Osteocyte (in vitro differentiated cells): ENCODE data around the gene ACVR1B. TPM values are rescaled to one million over a fixed set of nuclear protein-coding genes. Genes with fewer than 3 reads are reported as not detected.

Source experiments
- DNase-seq: peaks from one replicate; pipeline ENCODE4 v3.0.0; 2021; ENCODE audit warnings: mixed read lengths; ENCODE audit not compliant: unreplicated experiment; ENCODE audit errors: extremely low spot score
- H3K27ac Mint-ChIP-seq: one replicate; pipeline ENCODE4 v1.8.0; 2021; ENCODE audit warnings: mild to moderate bottlenecking, mixed read lengths; ENCODE audit not compliant: unreplicated experiment
- H3K27me3 Mint-ChIP-seq: one replicate; pipeline ENCODE4 v1.8.0; 2021; ENCODE audit warnings: mixed read lengths; ENCODE audit not compliant: unreplicated experiment
- H3K36me3 Mint-ChIP-seq: one replicate; pipeline ENCODE4 v1.8.0; 2021; ENCODE audit warnings: mixed read lengths; ENCODE audit not compliant: unreplicated experiment
- H3K4me1 Mint-ChIP-seq: one replicate; pipeline ENCODE4 v1.8.0; 2021; ENCODE audit warnings: mixed read lengths; ENCODE audit not compliant: unreplicated experiment
- H3K4me3 Mint-ChIP-seq: one replicate; pipeline ENCODE4 v1.8.0; 2021; ENCODE audit warnings: mild to moderate bottlenecking, moderate library complexity, mixed read lengths; ENCODE audit not compliant: unreplicated experiment
- H3K9me3 Mint-ChIP-seq: one replicate; pipeline ENCODE4 v1.8.0; 2021; ENCODE audit warnings: mixed read lengths; ENCODE audit not compliant: unreplicated experiment
- CTCF ChIP-seq: fragments of 200-600 bp; sonication (generic); IDR thresholded peaks from 2 replicates; pipeline ENCODE4 v1.5.0; 2021; ENCODE audit warnings: antibody characterized with exemption, mild to moderate bottlenecking, moderate library complexity
- total RNA-seq: library from RNA; stranded (reverse); gene quantifications from 2 replicates; pipeline ENCODE4 v1.2.1, GENCODE V29; 2021

ACVR1B gene
- total RNA-seq, 1 donor from 2014 or later: 15.8 TPM

GRCh38 chr12:51954561-51955361 lies 3.3 kb downstream of the ACVR1B start:
- H3K36me3 Mint-ChIP-seq: peaks cover 4% of the 10 kb centered on the region
- TF ChIP-seq CTCF: no peak
- peaks cover 5% of the 10 kb centered on the region for H3K27me3 Mint-ChIP-seq
- no peak overlapping the region for H3K27ac Mint-ChIP-seq
- DNase-seq: no peak
- peaks cover 22% of the 10 kb centered on the region for H3K4me1 Mint-ChIP-seq
- no peaks in the 10 kb centered on the region for H3K9me3 Mint-ChIP-seq
- H3K4me3 Mint-ChIP-seq: no peak overlapping the region

GRCh38 chr12:51955702-51956101 lies 4.2 kb downstream of the ACVR1B start:
- Mint-ChIP-seq H3K4me3 (no peak overlapping the region), H3K9me3 (no peaks in the 10 kb centered on the region), H3K27ac (no peak overlapping the region)

DNA sequence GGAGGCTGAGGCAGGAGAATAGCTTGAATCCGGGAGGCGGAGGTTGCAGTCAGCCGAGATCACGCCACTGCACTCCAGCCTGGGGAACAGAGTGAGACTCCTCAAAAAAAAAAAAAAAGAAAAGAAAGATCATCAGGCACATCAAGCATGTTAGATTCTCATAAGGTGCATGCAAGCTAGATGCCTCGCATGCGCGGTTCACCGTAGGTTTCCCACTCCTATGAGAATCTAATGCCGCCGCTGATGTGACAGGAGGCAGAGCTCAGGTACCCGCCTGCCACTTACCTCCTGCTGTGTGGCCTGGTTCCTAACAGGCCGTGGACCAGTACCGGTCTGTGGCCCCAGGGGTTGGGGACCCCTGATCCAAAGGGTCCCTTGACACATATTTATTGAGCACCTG lies 7.0 kb downstream of the ACVR1B start:
- Mint-ChIP-seq H3K27ac (no peak overlapping the region), H3K9me3 (no peaks in the 10 kb centered on the region), H3K4me1 (peaks cover 10% of the 10 kb centered on the region), H3K27me3 (no peaks in the 10 kb centered on the region), H3K36me3 (peaks cover 5% of the 10 kb centered on the region), H3K4me3 (no peak overlapping the region)
- TF ChIP-seq CTCF: no peak
- no peak for DNase-seq

More at GRCh38 chr12:51955702-51956101, 4.2 kb downstream of the ACVR1B start:
- TF ChIP-seq CTCF: no peak
- Mint-ChIP-seq H3K4me1 (peaks cover 22% of the 10 kb centered on the region), H3K27me3 (no peaks in the 10 kb centered on the region), H3K36me3 (peaks cover 5% of the 10 kb centered on the region)
- DNase-seq: no peak

- Mint-ChIP-seq H3K36me3 (peaks cover 6% of the 10 kb centered on the region), H3K9me3 (no peaks in the 10 kb centered on the region), H3K27me3 (no peaks in the 10 kb centered on the region), H3K4me1 (peaks cover 5% of the 10 kb centered on the region), H3K4me3 (no peak overlapping the region), H3K27ac (no peak overlapping the region)
- no peak for TF ChIP-seq CTCF
- no peak for DNase-seq
These were observed 7.7 kb downstream of the ACVR1B start for GRCh38 chr12:51959211-51959610.

DNA sequence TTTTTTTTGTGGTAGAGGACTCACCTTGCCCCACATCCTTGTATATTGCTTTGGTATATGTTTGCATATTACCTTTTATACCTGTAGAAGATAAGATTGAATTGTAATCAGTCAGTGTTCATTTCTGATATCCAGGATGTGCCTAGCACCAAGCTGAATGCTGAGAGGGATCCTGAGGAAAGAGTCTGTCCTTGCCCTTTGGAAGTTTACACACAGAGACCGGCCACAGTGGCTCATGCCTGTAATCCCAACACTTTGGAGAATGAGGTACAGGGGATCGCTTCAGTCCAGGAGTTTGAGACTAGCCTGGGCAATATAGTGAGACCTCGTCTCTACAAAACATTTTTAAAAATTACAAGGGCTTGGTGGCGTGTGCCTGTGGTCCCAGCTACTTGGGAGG lies 8.4 kb downstream of the ACVR1B start:
- H3K36me3 Mint-ChIP-seq: peaks cover 8% of the 10 kb centered on the region
- no peak overlapping the region for H3K4me3 Mint-ChIP-seq
- DNase-seq: no peak
- H3K27me3 Mint-ChIP-seq: no peaks in the 10 kb centered on the region
- no peaks in the 10 kb centered on the region for H3K4me1 Mint-ChIP-seq
- H3K27ac Mint-ChIP-seq: no peak overlapping the region
- H3K9me3 Mint-ChIP-seq: no peaks in the 10 kb centered on the region
- TF ChIP-seq CTCF: no peak
